HuH-7 (cell line): ENCODE measurements around the gene CAPN14.

Experiments used
- DNase-seq: peaks from one replicate; pipeline ENCODE4 v3.0.0; 2011; ENCODE audit warnings: low spot score

Gene CAPN14

DNA sequence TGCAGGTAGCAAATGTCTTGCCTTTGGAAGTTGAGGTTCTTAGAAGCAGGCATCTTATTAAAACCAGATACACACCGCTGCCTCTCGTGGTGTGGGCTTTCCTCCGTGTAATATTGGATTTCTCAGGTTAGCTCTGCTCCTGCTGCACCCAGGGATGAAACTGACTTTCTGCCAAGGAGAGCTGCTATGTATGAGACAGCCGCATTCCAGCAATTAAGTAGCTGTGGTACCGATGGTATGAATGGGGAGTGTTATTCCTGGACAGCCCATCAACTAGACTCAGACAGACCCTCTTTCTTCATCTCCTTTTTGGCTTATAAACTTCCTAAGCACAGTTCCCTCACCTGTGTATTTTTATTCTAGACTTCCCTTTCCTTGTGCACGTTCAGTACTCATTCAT lies 9.8 kb upstream of the CAPN14 start:
- no peak for DNase-seq

DNA sequence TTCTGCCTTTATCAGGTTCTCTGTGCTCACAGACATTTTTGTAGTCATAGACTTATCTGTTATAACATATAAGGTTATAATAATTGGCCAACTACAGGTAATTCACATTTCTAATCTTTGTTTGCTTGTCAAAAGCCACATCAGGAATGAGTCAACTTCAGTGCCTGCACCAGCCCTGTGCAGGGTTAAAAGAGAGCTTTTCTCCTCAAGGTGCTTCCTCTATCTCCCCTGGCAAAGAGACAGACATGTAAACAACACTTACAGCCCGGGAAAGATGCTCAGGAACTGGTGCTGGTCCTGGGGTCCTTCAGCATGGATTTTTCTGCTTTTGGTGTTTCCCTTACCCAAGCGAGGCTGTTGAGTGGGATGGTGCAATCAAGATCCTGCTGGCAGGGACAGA lies 9.0 kb upstream of the CAPN14 start:
- DNase-seq, result no peak

DNA sequence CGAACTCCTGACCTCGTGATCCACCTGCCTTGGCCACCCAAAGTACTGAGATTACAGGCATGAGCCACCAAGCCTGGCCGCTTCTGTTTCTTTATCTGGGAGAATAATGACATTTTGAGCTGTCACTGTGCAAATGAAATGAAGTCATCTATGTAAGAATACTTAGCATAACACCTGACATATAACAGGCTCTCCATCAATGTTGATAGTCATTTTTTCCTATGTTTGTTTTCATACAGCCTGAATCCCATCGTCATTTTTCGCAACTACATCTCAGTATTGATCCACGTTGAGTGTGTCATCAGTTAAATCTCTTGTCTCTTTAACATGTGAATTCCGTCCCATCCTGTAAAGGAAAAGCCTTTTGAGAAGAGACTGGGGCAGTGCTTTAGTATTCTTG lies 6.4 kb upstream of the CAPN14 start:
- DNase-seq, result no peak

DNA sequence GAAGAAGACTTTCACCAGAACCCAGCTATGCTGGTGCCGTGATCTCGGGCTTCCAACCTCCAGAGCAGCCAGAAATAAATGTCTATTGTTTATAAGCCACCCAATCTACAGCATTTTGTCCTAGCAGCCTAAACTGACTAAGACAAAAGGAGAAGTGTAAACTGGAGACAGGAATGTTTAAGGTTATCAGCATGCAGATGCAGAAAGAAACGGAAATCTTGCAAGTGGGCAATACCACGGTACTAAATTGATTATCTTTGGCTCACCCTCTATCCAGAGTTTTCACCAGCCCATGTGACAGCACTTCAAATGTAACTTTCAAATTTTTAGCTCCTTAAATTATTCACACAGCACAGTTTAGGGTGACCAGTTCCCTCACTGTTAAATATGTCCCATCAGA lies 5.7 kb upstream of the CAPN14 start:
- no peak for DNase-seq

DNA sequence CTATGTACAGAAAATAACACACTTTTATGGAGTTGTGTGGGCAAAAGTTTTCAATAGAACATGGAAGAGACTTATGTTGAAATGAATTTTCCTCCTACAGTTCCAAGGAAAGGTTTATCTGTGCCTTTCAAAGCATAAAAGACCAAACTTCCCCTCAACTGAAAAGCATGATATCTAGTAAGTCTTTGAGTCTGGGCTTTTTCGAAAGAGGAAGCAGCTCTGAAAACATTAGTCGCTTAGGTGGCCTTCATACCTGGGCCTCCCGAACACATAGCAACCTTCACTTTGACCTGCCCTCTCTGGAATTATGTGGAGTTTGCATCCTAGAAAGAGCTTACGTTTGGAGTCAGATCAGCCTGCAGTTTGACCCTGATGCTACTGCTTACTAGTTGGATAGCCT lies 4.8 kb upstream of the CAPN14 start:
- no peak for DNase-seq

DNA sequence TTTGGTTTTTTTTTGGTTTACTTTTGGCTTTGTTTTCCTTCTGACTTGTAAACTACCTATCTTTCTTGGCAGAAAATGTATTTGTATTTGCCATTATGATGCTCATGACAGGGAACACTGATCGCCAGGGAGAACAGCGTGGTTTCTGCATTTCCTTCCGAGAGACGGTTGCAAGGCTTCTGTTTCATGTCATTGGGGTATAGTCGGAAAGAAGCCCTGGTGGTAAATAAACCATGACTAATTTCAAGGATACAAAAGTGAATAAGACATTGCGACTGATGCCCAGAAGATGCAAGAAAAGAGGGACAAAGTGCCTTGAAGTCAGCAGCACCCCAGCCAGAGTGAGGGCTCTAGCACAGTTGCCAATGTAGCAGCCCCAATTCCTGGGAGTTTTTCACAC lies 4.2 kb upstream of the CAPN14 start:
- DNase-seq, result no peak

DNA sequence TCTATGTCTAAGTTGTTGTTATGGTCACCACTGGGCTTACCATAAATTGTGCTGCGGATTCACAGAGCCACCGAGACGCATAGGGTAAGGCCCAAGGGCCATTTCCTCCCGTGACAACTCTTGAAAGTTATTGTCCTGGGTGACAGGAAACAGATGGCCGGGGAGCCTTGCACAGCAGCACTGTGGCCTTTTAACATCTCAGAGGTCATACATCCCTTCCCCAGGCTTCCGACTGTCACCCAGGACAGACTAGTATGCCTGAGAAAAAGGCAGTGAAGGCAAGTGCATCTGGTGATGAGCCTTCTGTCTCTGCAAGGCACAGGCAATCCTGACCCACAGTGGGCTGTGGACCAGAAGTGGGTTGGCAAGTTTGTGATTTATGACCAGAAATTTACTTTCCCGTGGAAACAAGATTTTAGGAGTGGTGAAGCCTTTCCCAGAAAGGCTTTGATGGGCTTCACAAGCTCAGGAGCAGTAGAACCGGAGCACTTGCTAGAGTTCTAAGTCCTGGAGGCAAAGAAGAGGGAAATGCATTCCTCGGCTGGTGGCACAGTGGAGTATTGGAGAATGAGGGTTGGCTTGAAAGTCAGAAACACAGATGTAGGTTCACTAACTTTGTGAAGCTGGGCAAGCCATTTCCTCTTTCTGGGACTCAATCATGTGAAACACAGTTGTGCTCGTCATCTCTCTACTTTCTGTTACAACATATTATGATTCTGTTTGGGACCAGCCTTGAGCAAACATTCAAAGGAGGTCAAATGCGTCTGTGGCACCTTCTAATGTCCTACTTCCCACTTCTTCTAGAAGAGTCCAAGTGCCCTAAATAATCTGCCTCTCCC lies 2.0 kb upstream of the CAPN14 start:
- no peak for DNase-seq

DNA sequence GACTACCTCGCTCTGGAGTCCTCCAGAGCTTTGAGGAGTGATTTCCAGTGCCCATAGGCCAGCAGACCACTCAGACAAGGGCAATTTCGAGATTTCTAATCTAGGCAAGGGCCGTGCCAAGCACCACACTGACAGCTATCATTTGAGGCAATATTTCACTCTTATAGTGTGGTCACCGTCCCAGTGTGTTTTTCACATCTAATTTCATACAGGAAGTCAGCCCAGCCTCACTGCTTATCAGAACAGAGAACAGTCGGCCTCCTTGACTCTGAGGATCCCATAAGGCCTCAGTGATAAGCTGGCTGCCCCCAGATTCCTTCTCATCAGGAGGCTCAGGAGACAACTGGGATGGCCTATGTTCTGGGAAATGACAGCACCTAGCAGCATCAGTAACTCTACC lies 581 bp downstream of the CAPN14 start:
- DNase-seq, result no peak

DNA sequence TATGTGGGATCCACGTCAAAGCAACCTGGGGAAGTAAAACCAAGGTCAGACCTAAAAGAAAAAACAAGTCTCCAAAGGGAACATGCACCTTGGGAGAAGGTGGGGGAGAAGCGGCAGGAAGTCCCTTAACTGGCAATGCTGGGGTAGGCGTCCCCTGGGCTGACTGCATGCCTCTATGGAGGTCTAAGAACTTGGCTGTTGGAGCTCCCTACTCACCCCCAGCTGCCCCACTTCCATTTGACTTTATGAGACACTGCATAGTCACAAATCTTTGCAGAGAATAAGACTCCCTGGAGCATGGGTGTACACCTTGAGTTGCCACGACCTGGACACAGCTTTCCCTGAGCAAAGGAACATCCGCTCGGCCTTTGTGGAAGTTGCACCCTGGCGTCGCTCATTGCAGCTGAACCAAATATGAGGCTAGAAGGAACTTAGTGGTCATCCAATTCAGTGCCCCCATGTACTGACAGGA lies 2.8 kb downstream of the CAPN14 start:
- DNase-seq, result no peak

DNA sequence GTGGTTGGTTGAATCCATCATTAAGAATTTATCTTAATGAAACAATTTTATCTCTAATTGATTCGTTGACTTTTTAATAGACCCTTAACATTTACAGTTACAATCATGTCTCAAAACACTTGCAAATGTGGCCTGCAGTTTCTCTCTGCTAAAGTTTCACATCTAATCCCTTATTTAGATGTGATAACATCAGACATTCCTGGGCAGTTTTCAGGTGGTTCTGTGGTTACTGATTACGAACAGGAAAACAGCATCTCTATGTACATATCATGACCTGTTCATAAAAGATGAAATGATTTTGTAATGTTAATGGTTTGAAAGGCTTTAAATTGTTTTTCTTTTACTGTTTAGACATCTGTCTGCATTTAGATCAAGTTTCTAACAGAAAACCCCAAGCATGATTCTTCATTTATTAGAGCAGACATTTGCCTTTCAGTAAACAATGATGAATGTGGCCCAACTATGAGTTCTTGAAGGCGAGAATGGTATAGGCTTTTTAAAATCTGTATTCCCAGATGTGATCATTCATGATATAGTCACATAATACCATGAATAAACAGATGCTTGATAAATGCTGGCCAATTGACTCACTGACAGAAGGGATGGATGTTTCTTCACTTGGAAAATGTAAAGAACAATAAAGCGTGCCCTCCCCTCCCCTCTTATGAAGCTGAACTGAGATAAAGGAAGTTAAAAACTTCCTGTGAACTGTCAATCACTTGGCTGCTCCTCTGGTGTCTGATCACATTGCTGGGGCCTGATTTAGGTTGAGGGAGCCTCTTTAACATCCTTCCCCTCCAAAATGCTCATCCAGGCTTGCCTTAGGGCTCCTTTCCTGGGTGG lies 3.5 kb downstream of the CAPN14 start:
- no peak for DNase-seq

DNA sequence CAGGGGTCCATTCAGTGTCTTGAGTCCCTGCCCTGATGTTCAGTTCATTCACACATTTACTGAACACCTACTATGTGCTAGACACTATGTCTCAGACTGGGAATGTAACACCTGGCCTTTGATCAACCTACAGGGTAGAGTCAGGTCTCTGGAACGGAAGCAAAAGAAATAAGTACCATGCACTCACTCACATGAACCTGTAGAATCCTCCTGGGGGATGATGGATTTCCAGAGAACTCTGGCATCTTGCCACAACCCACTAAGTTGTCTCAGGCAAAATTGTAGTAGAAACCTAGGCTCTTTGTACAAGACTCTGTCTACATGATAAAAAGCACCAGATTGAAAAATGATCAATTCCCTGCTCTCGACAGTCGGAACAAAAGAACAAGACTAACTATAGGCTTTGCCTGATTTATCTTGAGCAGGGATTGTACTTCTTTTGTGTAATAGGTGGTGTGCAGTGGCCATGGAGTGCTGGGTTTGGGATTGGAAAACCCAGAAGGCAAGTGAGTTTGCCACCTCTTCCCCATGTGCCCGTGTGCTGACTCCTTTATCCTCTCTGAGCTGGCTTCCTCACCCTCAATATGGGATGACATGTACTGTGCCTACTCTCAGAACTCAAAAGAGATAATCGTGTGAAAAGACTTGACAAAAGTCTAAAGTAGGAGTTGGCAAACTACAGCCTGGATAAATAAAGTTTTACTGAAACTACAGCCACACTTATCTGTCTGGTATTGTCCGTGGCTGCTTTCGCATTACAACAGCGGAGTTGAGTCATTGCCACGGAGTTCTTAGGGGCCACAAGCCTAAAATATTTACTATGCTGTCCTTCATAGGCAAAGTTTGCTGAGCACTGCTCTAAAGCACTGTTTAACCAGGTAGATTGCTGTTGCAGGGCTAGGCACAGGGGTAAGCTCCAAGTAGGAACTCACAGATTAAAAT lies 4.4 kb downstream of the CAPN14 start:
- DNase-seq, result no peak

DNA sequence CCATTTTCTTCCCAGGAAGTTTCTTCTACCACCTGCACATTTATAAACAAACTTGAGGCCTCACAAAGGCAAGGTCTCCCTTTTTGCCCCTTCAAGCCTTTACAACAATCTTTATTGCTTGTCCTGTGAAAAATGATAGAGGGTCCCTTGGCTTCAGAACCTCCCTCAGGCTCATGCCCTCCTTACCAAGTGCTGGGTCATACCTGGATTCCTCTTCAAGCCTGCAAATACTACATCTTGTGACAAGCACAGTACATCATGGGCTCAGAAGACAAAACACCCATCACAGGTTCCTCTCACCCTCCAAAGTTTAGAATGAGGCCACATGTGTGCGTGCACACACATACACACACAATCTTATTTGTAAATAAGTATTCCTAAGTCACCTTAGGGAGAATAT lies 9.1 kb downstream of the CAPN14 start:
- DNase-seq, result no peak

DNA sequence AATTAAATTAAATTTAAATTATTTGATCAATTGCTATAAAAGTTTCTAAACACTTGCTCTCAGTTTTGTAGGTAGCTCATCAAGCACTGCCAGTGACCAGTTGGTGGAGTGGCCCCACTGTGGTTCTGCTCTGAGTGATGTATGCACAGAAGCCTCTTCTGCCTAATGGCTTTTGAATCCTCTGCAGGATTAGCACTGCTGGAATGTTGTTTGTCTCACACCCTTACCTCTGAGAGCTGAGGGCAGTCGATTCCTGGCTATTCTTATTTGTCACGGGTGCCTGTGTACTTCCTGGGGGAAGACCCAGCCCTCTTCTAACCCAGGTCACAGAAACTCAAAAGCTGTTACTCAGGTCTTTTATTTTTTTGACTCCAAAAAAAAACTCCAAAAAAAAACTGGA lies 9.5 kb downstream of the CAPN14 start:
- DNase-seq, result no peak

DNA sequence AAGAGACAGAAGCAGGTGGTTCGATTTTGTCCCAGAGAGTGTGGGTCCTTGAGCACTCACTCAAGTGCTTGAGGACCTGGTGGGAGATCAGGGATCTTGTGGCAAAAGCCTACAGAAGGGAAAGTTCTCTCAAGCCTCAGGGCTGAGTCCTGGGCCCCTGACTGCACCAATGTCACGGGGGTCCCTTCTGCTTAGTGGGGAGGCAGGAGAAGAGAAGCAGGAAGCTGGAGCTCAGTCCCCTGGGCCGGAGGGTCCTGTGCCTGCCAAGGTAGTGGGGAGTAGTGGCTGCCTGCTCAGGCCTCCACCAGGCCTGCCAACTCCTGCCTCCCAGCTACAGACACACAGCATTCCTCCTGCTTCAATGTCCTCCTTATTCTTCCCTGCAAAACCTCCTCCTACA lies 11.7 kb downstream of the CAPN14 start:
- DNase-seq, result no peak

DNA sequence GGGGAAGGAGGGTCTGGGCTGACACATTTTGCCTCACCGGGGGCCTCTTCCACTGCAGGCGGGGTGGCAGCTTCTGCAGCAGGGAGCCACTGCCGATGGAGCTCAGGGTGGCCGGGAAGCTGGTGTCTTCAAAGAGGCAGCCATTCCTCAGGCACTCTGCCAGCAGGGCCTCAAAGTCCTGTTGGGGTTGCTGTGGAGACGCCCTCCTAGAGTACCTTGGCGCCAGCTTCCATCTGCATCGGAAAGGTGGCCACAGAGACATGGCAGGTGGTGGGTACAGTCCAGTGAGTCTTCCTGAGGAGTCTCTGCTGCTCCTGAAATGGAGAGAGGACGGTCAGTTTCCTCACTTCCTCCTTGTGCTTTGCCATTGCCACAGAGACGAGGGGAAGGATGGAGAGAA lies 12.1 kb downstream of the CAPN14 start:
- DNase-seq, result no peak

DNA sequence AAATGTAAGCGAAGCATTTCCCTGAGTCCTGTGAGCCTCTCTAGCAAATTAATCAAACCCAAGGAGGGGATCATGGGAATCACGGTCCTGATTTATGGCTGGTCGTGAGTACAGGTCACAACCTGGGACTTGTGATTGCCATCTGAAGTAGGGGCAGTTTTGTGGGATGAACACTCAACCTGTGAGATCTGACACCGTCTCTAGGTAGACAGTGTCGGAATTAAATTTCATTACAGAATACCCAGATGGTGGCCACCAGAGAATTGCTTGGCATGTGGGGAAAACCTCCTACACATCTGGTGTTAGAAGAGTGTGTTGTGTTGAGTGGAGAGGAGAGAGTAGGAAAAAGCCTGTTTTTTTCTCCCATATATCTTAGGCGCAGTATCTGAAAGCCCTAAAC lies 12.5 kb downstream of the CAPN14 start:
- DNase-seq, result no peak

DNA sequence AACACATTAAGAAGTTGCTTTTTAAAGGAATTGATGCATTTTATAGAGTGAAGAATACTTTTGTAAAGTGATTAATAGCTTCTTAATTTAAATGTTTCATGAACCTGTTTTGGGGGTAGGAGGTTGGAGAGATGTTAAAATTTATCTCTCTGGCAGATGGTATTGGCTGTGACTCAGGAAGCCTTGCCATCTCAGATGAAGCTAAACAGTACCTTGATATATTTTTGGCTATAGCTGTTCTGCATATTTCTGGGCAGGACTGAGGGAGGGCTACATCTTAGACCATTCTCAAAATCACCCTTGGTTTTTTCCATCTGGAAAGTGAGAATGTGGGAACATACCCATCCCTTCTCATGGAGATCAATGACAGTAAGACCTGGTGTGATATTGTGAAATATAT lies 13.4 kb downstream of the CAPN14 start:
- no peak for DNase-seq

DNA sequence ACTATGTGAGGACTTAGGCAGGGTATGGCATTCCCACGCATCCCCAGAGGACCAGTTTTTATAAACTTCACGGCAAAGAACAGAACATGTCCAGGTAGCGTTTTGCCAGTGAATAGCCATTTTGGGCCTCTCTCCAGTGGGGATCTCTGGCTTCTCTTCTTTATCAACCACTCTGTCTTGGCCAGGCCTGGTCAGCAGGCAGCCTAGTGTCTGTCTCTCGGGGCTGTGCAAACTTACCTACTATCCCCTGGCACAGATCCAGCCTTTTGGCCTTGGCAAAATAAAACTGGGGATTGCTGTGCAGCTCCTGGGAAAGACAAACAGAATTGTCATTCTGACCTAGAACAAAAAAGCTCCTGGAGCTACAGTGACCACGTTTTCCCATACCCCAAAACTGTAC lies 14.5 kb downstream of the CAPN14 start:
- no peak for DNase-seq

DNA sequence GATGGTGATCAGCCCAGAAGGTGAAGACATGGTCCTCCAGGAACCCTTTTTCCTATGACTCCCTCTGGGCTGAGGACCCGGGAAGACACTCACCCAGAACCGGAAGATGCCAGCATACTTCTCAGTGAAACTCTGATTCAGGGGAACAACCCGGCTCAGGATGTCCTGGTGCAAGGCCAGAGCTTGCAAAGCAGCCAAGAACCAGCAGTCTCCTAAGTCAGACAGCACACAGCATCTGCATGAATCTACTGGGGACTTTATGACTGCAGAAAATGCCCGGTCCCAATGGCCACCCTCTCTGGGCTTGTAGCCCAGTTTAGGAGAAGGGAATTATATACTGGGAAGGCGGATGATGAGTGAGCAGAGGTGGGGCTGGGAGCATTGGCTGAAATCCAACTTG lies 15.3 kb downstream of the CAPN14 start:
- DNase-seq, result no peak

DNA sequence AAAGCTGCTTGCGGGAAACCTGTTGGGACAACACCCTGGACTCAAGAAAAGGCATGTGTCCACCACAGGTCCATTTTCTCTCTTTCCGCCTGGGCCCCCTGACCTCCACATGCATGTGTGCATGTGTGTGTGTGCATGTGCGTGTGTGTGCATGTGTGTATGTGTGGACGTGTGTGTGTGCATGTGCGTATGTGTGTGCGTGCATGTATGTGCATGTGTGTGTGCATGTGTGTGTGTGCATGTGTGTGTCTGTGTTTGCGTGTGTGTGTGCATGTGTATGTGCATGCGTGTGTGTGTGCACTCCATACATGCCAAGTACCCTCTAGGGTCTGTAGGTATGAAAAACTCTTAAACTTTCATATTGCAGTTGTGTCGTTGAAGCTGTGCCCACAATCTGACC lies 16.3 kb downstream of the CAPN14 start:
- no peak for DNase-seq

DNA sequence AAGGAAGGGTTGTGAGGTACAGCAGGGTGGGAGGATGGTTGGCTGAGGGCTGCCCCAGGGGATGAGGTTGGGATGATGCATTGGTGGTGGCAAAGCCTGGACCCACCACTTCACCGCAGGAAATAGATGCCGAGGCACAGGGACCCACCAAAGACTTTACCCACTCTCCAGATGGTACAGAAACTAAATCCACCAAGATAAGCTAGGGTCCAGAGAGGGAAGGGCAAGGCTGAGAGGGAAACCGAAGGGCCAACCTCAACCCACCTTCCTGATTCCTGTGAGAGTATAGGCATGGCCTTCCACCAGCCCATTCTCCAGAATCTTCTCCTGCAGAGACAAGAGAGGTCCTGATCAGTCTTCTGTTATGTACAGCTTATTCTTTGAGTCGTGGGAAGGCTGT lies 18.1 kb downstream of the CAPN14 start:
- DNase-seq, result no peak

DNA sequence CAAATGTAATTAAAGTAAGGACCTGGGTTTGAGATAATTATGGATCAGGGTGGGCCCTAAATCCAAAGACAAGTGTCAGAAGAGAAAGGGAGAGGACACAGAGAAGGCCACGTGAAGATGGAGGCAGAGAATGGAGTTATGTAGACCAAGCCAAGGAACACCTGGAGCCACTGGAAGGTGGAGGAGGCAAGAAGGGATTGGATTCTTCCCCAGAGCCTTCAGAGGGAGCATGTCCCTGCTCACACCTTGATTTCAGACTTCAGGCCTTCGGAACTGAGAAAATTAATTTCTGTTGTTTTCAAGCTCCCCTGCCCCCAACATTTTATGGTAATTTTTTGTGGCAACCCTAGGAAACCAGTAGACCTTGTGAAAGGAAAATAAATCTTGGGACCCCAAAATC lies 19.6 kb downstream of the CAPN14 start:
- no peak for DNase-seq
